H1 (cell line): ENCODE results near the gene AMPH. TPM values are rescaled to one million over a fixed set of nuclear protein-coding genes. Genes with fewer than 3 reads are reported as not detected.

Experiments
- CTCF ChIA-PET: fragments of 300-600 bp; sonication (Branson Sonifier 250); formaldehyde crosslinking; loops from one replicate; lab custom pipeline; 2021; ENCODE audit not compliant: partially characterized antibody; lab: Charles Lee
- POLR2A ChIA-PET: fragments of 300-600 bp; sonication (Branson Sonifier 250); formaldehyde crosslinking; loops from one replicate; lab custom pipeline; 2021; ENCODE audit warnings: inconsistent platforms; ENCODE audit not compliant: partially characterized antibody; lab: Charles Lee
- DNase-seq, 2 experiments: peaks; one replicate each; pipeline versions ENCODE4 v3.0.0 to v3.0.0-alpha.2; 2010 to 2022; ENCODE audit warnings: low spot score in 2 of 2, low read depth in 1 of 2, mixed read lengths in 1 of 2
- FAIRE-seq: peaks from 2 replicates; lab custom pipeline; 2011; peaks lifted over from hg19 to GRCh38; lab: Jason Lieb, UNC
- H2AFZ ChIP-seq: 2 replicates; pipeline ENCODE4 v1.8.1; 2012; ENCODE audit warnings: low read length, inconsistent platforms
- H2AK5ac ChIP-seq: 2 replicates; pipeline ENCODE4 v1.6.1; 2013; ENCODE audit warnings: low read depth, low read length
- H2BK120ac ChIP-seq: replicated peaks from 2 replicates; pipeline ENCODE3; 2013; ENCODE audit warnings: low read depth, low read length, inconsistent platforms
- H2BK12ac ChIP-seq: 2 replicates; pipeline ENCODE4 v1.6.1; 2013; ENCODE audit warnings: low read depth, low read length
- H2BK15ac ChIP-seq: 2 replicates; pipeline ENCODE4 v1.6.1; 2013; ENCODE audit warnings: low read length
- H2BK20ac ChIP-seq: 2 replicates; pipeline ENCODE4 v1.6.1; 2013; ENCODE audit warnings: low read length
- H2BK5ac ChIP-seq: 2 replicates; pipeline ENCODE4 v1.6.1; 2013; ENCODE audit warnings: low read depth, low read length
- H3K14ac ChIP-seq: 2 replicates; pipeline ENCODE4 v1.6.1; 2013; ENCODE audit warnings: inconsistent platforms; ENCODE audit not compliant: insufficient read length
- H3K18ac ChIP-seq: 2 replicates; pipeline ENCODE4 v1.6.1; 2013; ENCODE audit warnings: low read length; ENCODE audit errors: extremely low read depth
- H3K23ac ChIP-seq: 2 replicates; pipeline ENCODE4 v1.6.1; 2013; ENCODE audit warnings: inconsistent platforms; ENCODE audit not compliant: insufficient read length
- H3K23me2 ChIP-seq: 2 replicates; pipeline ENCODE4 v1.6.1; 2013; ENCODE audit warnings: low read depth, low read length
- H3K27ac ChIP-seq: 2 replicates; pipeline ENCODE4 v1.6.1; 2011; ENCODE audit warnings: low read depth, low read length, inconsistent platforms
- H3K27me3 ChIP-seq, 4 experiments: replicated peaks in 1 of 4; 1 replicate in 1 of 4; 2 replicates in 3 of 4; pipeline versions ENCODE4 v1.6.1 to v1.8.1; 2011 to 2013; ENCODE audit warnings: low read length in 3 of 4, mild to moderate bottlenecking in 3 of 4, inconsistent platforms in 2 of 4, mixed read lengths in 2 of 4, moderate library complexity in 1 of 4; ENCODE audit not compliant: control insufficient read depth in 3 of 4, insufficient read depth in 3 of 4; ENCODE audit errors: extremely low read depth in 1 of 4
- H3K36me3 ChIP-seq, 4 experiments: 2 replicates each; pipeline versions ENCODE4 v1.6.1 to v1.8.1; 2011 to 2013; ENCODE audit warnings: mild to moderate bottlenecking in 4 of 4, low read length in 3 of 4, moderate library complexity in 2 of 4, control low read depth in 1 of 4, inconsistent platforms in 1 of 4; ENCODE audit not compliant: insufficient read depth in 4 of 4, control insufficient read depth in 2 of 4
- H3K4ac ChIP-seq: replicated peaks from 2 replicates; pipeline ENCODE3; 2013; ENCODE audit warnings: low read length, low read depth, mixed read lengths, inconsistent platforms; ENCODE audit not compliant: insufficient read length
- H3K4me1 ChIP-seq, 4 experiments: replicated peaks in 1 of 4; 1 replicate in 1 of 4; 2 replicates in 3 of 4; pipeline versions ENCODE4 v1.6.1 to v1.8.1; 2011 to 2013; ENCODE audit warnings: low read length in 3 of 4, inconsistent platforms in 2 of 4, mixed read lengths in 1 of 4; ENCODE audit not compliant: insufficient read depth in 4 of 4, control insufficient read depth in 3 of 4
- H3K4me2 ChIP-seq, 2 experiments: 2 replicates each; pipeline versions ENCODE4 v1.6.1 to v1.8.1; 2011 to 2013; ENCODE audit warnings: low read depth in 2 of 2, low read length in 2 of 2, control low read depth in 1 of 2, inconsistent platforms in 1 of 2, mild to moderate bottlenecking in 1 of 2; ENCODE audit not compliant: insufficient read depth in 1 of 2
- H3K4me3 ChIP-seq, 4 experiments: fragments of 200-600, 300-600 bp in 1 of 4; sonication (generic), shearing (Covaris generic), sonication (Bioruptor Twin) in 1 of 4; 2 replicates each; pipeline versions ENCODE4 v1.5.1 to v1.8.1; 2011 to 2016; ENCODE audit warnings: low read length in 4 of 4, low read depth in 3 of 4, control low read depth in 2 of 4, inconsistent platforms in 2 of 4, mild to moderate bottlenecking in 2 of 4, mixed read lengths in 1 of 4, moderate library complexity in 1 of 4; ENCODE audit not compliant: insufficient read depth in 2 of 4; ENCODE audit errors: extremely low read depth in 1 of 4
- H3K56ac ChIP-seq: replicated peaks from 2 replicates; pipeline ENCODE3; 2013; ENCODE audit warnings: low read depth, mild to moderate bottlenecking, mixed read lengths, low read length, inconsistent platforms; ENCODE audit not compliant: insufficient read length
- H3K79me1 ChIP-seq: 2 replicates; pipeline ENCODE4 v1.6.1; 2013; ENCODE audit warnings: low read depth, low read length, control low read depth
- H3K79me2 ChIP-seq, 2 experiments: 2 replicates each; pipeline versions ENCODE4 v1.6.1 to v1.8.1; 2012 to 2013; ENCODE audit warnings: low read length in 2 of 2, mild to moderate bottlenecking in 2 of 2, inconsistent platforms in 1 of 2; ENCODE audit not compliant: insufficient read depth in 2 of 2, control insufficient read depth in 1 of 2
- H3K9ac ChIP-seq, 4 experiments: replicated peaks in 1 of 4; 1 replicate in 1 of 4; 2 replicates in 3 of 4; pipeline versions ENCODE4 v1.6.1 to v1.8.1; 2011 to 2013; ENCODE audit warnings: low read depth in 3 of 4, low read length in 3 of 4, control low read depth in 2 of 4, mild to moderate bottlenecking in 2 of 4, moderate library complexity in 2 of 4, inconsistent platforms in 1 of 4; ENCODE audit errors: extremely low read depth in 1 of 4
- H3K9me3 ChIP-seq, 2 experiments: 2 replicates each; pipeline versions ENCODE4 v1.6.1 to v1.8.1; 2012 to 2013; ENCODE audit warnings: mild to moderate bottlenecking in 2 of 2, moderate library complexity in 2 of 2, control low read depth in 1 of 2, inconsistent platforms in 1 of 2, low read depth in 1 of 2, low read length in 1 of 2, mixed read lengths in 1 of 2; ENCODE audit not compliant: insufficient read depth in 2 of 2
- H4K20me1 ChIP-seq, 2 experiments: replicated peaks in 1 of 2; 2 replicates each; pipeline versions ENCODE3 to v1.8.1; 2011 to 2013; ENCODE audit warnings: inconsistent platforms in 2 of 2, low read length in 2 of 2, mild to moderate bottlenecking in 1 of 2; ENCODE audit not compliant: insufficient read depth in 2 of 2, control insufficient read depth in 1 of 2
- H4K5ac ChIP-seq: 2 replicates; pipeline ENCODE4 v1.6.1; 2013; ENCODE audit warnings: low read length, low read depth, mixed read lengths, inconsistent platforms; ENCODE audit not compliant: insufficient read length
- H4K8ac ChIP-seq: 2 replicates; pipeline ENCODE4 v1.8.0; 2013; ENCODE audit warnings: mild to moderate bottlenecking, moderate library complexity, low read length, inconsistent platforms; ENCODE audit not compliant: insufficient read depth; ENCODE audit errors: extremely low read depth
- H4K91ac ChIP-seq: replicated peaks from 2 replicates; pipeline ENCODE3; 2013; ENCODE audit warnings: low read length, mixed read lengths, inconsistent platforms; ENCODE audit not compliant: insufficient read length
- CHD1 ChIP-seq: IDR thresholded peaks from 2 replicates; pipeline ENCODE4 v1.6.1; 2012; ENCODE audit warnings: low read depth, low read length, improper control_type of control experiment
- CTCF ChIP-seq, 3 experiments: IDR thresholded peaks; 1 replicate in 2 of 3; 2 replicates in 1 of 3; pipeline versions ENCODE4 v1.5.1 to v1.6.1; 2011; ENCODE audit warnings: low read length in 3 of 3, mild to moderate bottlenecking in 3 of 3, inconsistent platforms in 2 of 3, low read depth in 1 of 3, moderate library complexity in 1 of 3; ENCODE audit not compliant: insufficient read depth in 1 of 3; ENCODE audit errors: control extremely low read depth in 1 of 3
- SP4 ChIP-seq: IDR thresholded peaks from 2 replicates; pipeline ENCODE4 v1.6.1; 2012; ENCODE audit warnings: low read length, inconsistent platforms
- TAF7 ChIP-seq: optimal IDR thresholded peaks from 2 replicates; pipeline ENCODE3; 2011; ENCODE audit warnings: low read depth, mild to moderate bottlenecking, inconsistent platforms, low read length, moderate library complexity, borderline replicate concordance
- YY1 ChIP-seq: IDR thresholded peaks from 2 replicates; pipeline ENCODE4 v1.6.1; 2011; ENCODE audit warnings: low read depth, mild to moderate bottlenecking, low read length
- WGBS, 2 experiments: shearing (Covaris generic) in 1 of 2; methylation state at CpG; one replicate each; pipeline versions ENCODE4 v1.1.6 to v1.1.7; 2013 to 2015; ENCODE audit warnings: low lambda C conversion rate in 2 of 2, mixed read lengths in 2 of 2, inconsistent platforms in 1 of 2, low coverage in 1 of 2, missing lambda C conversion rate in 1 of 2; ENCODE audit not compliant: insufficient replicate concordance in 2 of 2, insufficient coverage in 1 of 2, insufficient read length in 1 of 2; ENCODE audit errors: extremely low coverage in 1 of 2, missing lambda C conversion rate in 1 of 2; 5-methylcytosine and 5-hydroxymethylcytosine counted together
- polyA plus RNA-seq, 7 experiments: library from polyadenylated mRNA; depleted of rRNA in 3 of 7; stranded (reverse) in 5 of 7; unstranded in 2 of 7; fragments of >200 nt in 5 of 7; fragments of 200-250 nt in 2 of 7; gene quantifications; 1 replicate in 5 of 7; 2 replicates in 1 of 7; 4 replicates in 1 of 7; pipeline versions ENCODE4 v1.2.1 to v1.2.3, GENCODE V29; 2011 to 2013; ENCODE audit warnings: missing spikeins in 2 of 7, mixed read lengths in 2 of 7
- total RNA-seq: library from RNA; stranded (reverse); fragmentation: NEBNext Ultra II Directional; extraction: Animal tissue kit (Norgen Biotek cat#: 25700); gene quantifications from 2 replicates; pipeline ENCODE4 v1.2.1, GENCODE V29; 2021

The AMPH gene
- total and polyA plus RNA-seq, 2 of the 8 experiments (the other 6 are each of a cell fraction or from before 2014, with no cell fraction given): 7.3 to 12.2 TPM

- H3K14ac ChIP-seq: no peak overlapping the region
- H3K4me2 ChIP-seq: no peak overlapping the region
- H3K79me2 ChIP-seq: no peaks in the 10 kb centered on the region
- H4K5ac ChIP-seq: no peak overlapping the region
- H4K20me1 ChIP-seq: no peaks in the 10 kb centered on the region
- no peak overlapping the region for H3K18ac ChIP-seq
- no peak overlapping the region for H2BK15ac ChIP-seq
- H3K4me1 ChIP-seq: no peaks in the 10 kb centered on the region
- no peak overlapping the region for H3K27ac ChIP-seq
- H3K4me3 ChIP-seq: no peak overlapping the region
- H3K56ac ChIP-seq: no peak overlapping the region
- H3K9ac ChIP-seq: no peak overlapping the region
- H3K23ac ChIP-seq: no peak overlapping the region
- no peak overlapping the region for H4K8ac ChIP-seq
- no peak overlapping the region for H4K91ac ChIP-seq
- H2BK120ac ChIP-seq: no peak overlapping the region
- H2BK20ac ChIP-seq: no peak overlapping the region
- H2BK5ac ChIP-seq: no peak overlapping the region
- H2BK12ac ChIP-seq: no peak overlapping the region
- H3K79me1 ChIP-seq: no peaks in the 10 kb centered on the region
- H3K4ac ChIP-seq: no peak overlapping the region
- ChIA-PET CTCF (interaction anchor here (0.9 to 1.3 kb wide), 2 partner anchors 220 to 275 kb away, joined by 4 read pairs; no protein-coding TSS in a partner anchor), POLR2A (no interaction called here)
- no peak overlapping the region for H2AFZ ChIP-seq
- H2AK5ac ChIP-seq: no peak overlapping the region
- no peaks in the 10 kb centered on the region for H3K27me3 ChIP-seq
- no peaks in the 10 kb centered on the region for H3K36me3 ChIP-seq
- no peak for DNase-seq
- no peak for FAIRE-seq
- H3K9me3 ChIP-seq: no peaks in the 10 kb centered on the region
- TF ChIP-seq SP4 (no peak), CHD1 (no peak), CTCF (IDR thresholded peaks at IDR 0.05; ENCODE audit: control extremely low read depth in 1 of 3, insufficient read depth in 1 of 3, low read depth in 1 of 3, low read length in 3 of 3) (no peak), YY1 (no peak), TAF7 (no peak)
- TF ChIP-seq, all 59 proteins: peak for 0
- no peaks in the 10 kb centered on the region for H3K23me2 ChIP-seq
- WGBS, 2 experiments: 93% methylated on average over 3 of the region's 3 CpGs; no CpG with 5 or more reads in 1 of the 2 experiments
These were observed 42.6 kb upstream of the AMPH start for GRCh38 chr7:38673795-38674194.
